MCF 10A (cell line): Measurements from ENCODE around the gene SLC35D1. TPM values are rescaled to one million over a fixed set of nuclear protein-coding genes. Genes with fewer than 3 reads are reported as not detected.

Source experiments
- BruUV-seq: library from RNA; stranded (reverse); fragments of 400-500 nt; replicated peaks from 2 replicates; lab custom pipeline; 2021; lab: Mats Ljungman, UMichigan
- CTCF ChIA-PET: fragments of 300-600 bp; sonication (Branson Sonifier 250); formaldehyde crosslinking; extraction: SDS; loops from one replicate; lab custom pipeline; 2021; ENCODE audit warnings: antibody characterized with exemption, inconsistent platforms; lab: Yijun Ruan, JAX
- POLR2A ChIA-PET: fragments of 300-600, 350-650 bp; sonication (Branson Sonifier 250); formaldehyde crosslinking; extraction: SDS; loops from one replicate; lab custom pipeline; 2020; ENCODE audit warnings: antibody characterized with exemption, inconsistent platforms; lab: Yijun Ruan, JAX
- DNase-seq: peaks from one replicate; pipeline ENCODE4 v3.0.0-alpha.2; 2018; ENCODE audit not compliant: unreplicated experiment
- H3K27ac Mint-ChIP-seq: one replicate; pipeline ENCODE4 v1.8.0; 2022; ENCODE audit warnings: mild to moderate bottlenecking, low read depth, mixed read lengths; ENCODE audit not compliant: unreplicated experiment
- H3K27me3 Mint-ChIP-seq: one replicate; pipeline ENCODE4 v1.8.0; 2022; ENCODE audit warnings: mixed read lengths; ENCODE audit not compliant: insufficient read depth, unreplicated experiment
- H3K36me3 Mint-ChIP-seq: one replicate; pipeline ENCODE4 v1.8.0; 2022; ENCODE audit warnings: mild to moderate bottlenecking, moderate library complexity, mixed read lengths; ENCODE audit not compliant: insufficient read depth, unreplicated experiment
- H3K4me1 Mint-ChIP-seq: one replicate; pipeline ENCODE4 v1.8.0; 2022; ENCODE audit warnings: mixed read lengths; ENCODE audit not compliant: insufficient read depth, unreplicated experiment
- H3K4me3 Mint-ChIP-seq: one replicate; pipeline ENCODE4 v1.8.0; 2022; ENCODE audit warnings: mild to moderate bottlenecking, moderate library complexity, mixed read lengths; ENCODE audit not compliant: unreplicated experiment
- H3K9me3 Mint-ChIP-seq: one replicate; pipeline ENCODE4 v1.8.0; 2022; ENCODE audit warnings: mixed read lengths; ENCODE audit not compliant: unreplicated experiment
- CTCF ChIP-seq: fragments of 200-600 bp; IDR thresholded peaks from one replicate; pipeline ENCODE4 v1.8.0; 2022; ENCODE audit warnings: antibody characterized with exemption, mild to moderate bottlenecking; ENCODE audit not compliant: unreplicated experiment
- intact Hi-C: fragments of 100-400 bp; cut with micrococcal nuclease; formaldehyde crosslinking; loops from 2 replicates; pipeline ENCODE4 v1.14.1; 2022
- total RNA-seq: library from RNA; stranded (reverse); gene quantifications from 2 replicates; pipeline ENCODE4 v1.2.3, GENCODE V29; 2022

SLC35D1 gene
- total RNA-seq, 1 experiment from 2014 or later, result 11.5 TPM

GRCh38 chr1:67013573-67013972 is 40.4 kb downstream of the SLC35D1 start:
- H3K27ac Mint-ChIP-seq, result peak overlapping the region; percentile 35
- H3K27me3 Mint-ChIP-seq, result no peaks in the 10 kb centered on the region
- peak; percentile 47 for DNase-seq
- H3K4me1 Mint-ChIP-seq, result peaks cover 9% of the 10 kb centered on the region
- no peak overlapping the region for H3K4me3 Mint-ChIP-seq
- POLR2A ChIA-PET, result interaction anchor here (0.6 to 1.6 kb wide), 2 partner anchors 12 to 40 kb away, joined by 3 to 4 read pairs; no protein-coding TSS in a partner anchor
- H3K9me3 Mint-ChIP-seq, result no peaks in the 10 kb centered on the region
- peaks cover 33% of the 10 kb centered on the region for H3K36me3 Mint-ChIP-seq
- BruUV-seq, result no TSS peak
- intact Hi-C loops, result no loop called here
- CTCF ChIA-PET, result interaction anchor here (0.6 to 1.8 kb wide), 2 partner anchors 24 to 135 kb away, joined by 3 to 18 read pairs; no protein-coding TSS in a partner anchor
- no peak for TF ChIP-seq CTCF

GRCh38 chr1:67009792-67010191 is 44.2 kb downstream of the SLC35D1 start:
- Mint-ChIP-seq H3K9me3 (no peaks in the 10 kb centered on the region), H3K27me3 (no peaks in the 10 kb centered on the region), H3K27ac (no peak overlapping the region), H3K4me3 (no peak overlapping the region), H3K36me3 (peaks cover 41% of the 10 kb centered on the region), H3K4me1 (peaks cover 9% of the 10 kb centered on the region)
- POLR2A ChIA-PET, result no interaction called here
- CTCF ChIA-PET, result no interaction called here
- TF ChIP-seq CTCF, result no peak
- intact Hi-C loops, result no loop called here
- no TSS peak for BruUV-seq
- no peak for DNase-seq

GRCh38 chr1:67005068-67005467 is 48.9 kb downstream of the SLC35D1 start:
- CTCF ChIA-PET, result interaction anchor here (0.7 to 7.0 kb wide), 4 partner anchors 9 to 209 kb away, joined by 3 to 84 read pairs (median 10); no protein-coding TSS in a partner anchor
- no TSS peak for BruUV-seq

GRCh38 chr1:67004176-67004575 is 49.8 kb downstream of the SLC35D1 start:
- no peak for DNase-seq
- H3K4me3 Mint-ChIP-seq, result no peak overlapping the region
- no peak overlapping the region for H3K27ac Mint-ChIP-seq
- no peaks in the 10 kb centered on the region for H3K9me3 Mint-ChIP-seq
- H3K36me3 Mint-ChIP-seq, result peaks cover 36% of the 10 kb centered on the region
- ChIA-PET CTCF (interaction anchor here (0.6 to 7.0 kb wide), 6 partner anchors 8 to 207 kb away, joined by 3 to 84 read pairs (median 4); no protein-coding TSS in a partner anchor), POLR2A (interaction anchor here (1.1 kb wide), 1 partner anchor 8 kb away, joined by 3 read pairs; no protein-coding TSS in a partner anchor)
- no TSS peak for BruUV-seq
- no peaks in the 10 kb centered on the region for H3K4me1 Mint-ChIP-seq
- intact Hi-C loops, result no loop called here
- no peaks in the 10 kb centered on the region for H3K27me3 Mint-ChIP-seq
- no peak for TF ChIP-seq CTCF

More at GRCh38 chr1:67005068-67005467, 48.9 kb downstream of the SLC35D1 start:
- intact Hi-C loops, result no loop called here
- POLR2A ChIA-PET, result no interaction called here
- Mint-ChIP-seq H3K36me3 (peaks cover 32% of the 10 kb centered on the region), H3K4me3 (no peak overlapping the region), H3K27ac (no peak overlapping the region), H3K9me3 (no peaks in the 10 kb centered on the region), H3K27me3 (no peaks in the 10 kb centered on the region), H3K4me1 (no peaks in the 10 kb centered on the region)
- no peak for TF ChIP-seq CTCF
- no peak for DNase-seq
